ENCODE data around the gene SEC61A2. TPM values are rescaled to one million over a fixed set of nuclear protein-coding genes. Genes with fewer than 3 reads are reported as not detected.
"Not testable (repeated sequence)": the region's sequence is repeated elsewhere in the genome, so short reads cannot be mapped to it uniquely, and the experiment has no call there.

SEC61A2 gene
- total RNA-seq, 1 donor from 2014 or later = 18.6 TPM

DNA sequence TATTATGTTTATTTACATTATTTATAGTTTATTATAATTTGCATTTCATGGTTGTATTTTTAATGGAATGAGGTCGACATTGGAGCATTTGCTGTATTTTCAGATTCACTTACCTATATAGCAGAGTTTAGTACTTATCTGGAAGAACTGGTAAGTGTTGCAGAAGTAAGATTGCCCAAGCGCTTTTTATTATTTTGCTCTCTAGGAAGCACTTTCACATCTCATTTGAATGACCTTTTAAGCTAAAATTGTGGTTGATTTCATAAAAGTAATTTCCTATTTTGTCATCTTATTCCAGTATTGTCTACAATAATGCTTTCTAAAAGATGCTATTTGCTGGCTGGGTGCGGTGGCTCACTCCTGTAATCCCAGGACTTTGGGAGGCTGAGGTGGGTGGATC is 28.6 kb downstream of the SEC61A2 start:
- DNase-seq (ENCODE audit: low read depth) = no peak

DNA sequence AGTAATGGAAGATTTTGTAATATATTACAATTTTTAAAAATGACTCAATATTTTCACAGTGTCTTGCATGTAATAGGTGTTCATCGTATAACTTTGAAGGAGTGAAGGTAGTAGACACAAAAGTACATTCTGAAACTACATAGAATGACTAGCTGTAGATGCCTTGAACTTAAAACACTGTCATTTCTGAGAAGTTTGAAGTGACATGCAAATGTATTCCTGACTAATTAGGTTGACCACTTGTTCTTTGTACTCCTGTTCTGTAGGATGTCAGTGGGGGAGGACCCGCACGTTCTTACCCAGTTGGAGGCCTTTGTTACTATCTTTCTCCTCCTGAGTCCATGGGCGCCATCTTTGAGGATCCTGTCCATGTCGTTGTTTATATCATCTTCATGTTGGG is 31.2 kb downstream of the SEC61A2 start:
- no peak for DNase-seq (ENCODE audit: low read depth)

DNA sequence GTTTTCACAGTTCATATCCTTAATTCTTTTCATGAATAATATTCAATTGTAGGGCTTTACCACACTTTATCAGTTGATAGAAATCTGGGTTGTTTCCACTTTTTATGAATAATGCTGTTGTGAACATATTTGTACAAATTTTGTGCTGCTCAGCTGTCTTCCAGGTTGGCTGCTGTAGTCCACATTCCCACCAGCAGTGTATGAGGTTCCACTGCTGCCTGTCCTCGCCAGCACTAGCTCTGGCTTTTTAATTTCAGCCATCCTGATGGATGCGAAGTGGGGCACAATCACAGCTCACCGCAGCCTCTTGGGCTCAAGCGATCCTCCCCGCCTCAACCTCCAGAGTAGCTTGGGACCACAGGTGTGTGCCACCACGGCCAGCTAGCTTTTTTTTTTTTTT is 33.5 kb downstream of the SEC61A2 start:
- no peak for DNase-seq (ENCODE audit: low read depth)

DNA sequence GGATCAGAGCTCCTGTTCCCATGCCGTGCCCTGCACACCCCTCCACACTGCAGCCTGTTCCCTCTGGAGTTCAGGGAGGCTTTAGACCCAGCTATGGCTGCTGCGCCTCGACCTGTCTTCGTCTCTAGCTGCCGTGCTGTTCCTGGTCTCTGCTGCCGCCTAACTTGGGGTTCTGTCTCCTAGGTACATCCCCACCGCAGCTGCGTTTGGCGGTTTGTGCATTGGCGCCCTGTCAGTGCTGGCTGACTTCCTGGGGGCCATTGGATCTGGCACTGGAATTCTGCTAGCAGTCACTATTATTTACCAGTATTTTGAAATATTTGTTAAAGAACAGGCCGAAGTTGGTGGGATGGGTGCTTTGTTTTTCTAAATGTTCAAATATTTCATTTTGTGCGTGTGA is 34.6 kb downstream of the SEC61A2 start:
- no peak for DNase-seq (ENCODE audit: low read depth)

DNA sequence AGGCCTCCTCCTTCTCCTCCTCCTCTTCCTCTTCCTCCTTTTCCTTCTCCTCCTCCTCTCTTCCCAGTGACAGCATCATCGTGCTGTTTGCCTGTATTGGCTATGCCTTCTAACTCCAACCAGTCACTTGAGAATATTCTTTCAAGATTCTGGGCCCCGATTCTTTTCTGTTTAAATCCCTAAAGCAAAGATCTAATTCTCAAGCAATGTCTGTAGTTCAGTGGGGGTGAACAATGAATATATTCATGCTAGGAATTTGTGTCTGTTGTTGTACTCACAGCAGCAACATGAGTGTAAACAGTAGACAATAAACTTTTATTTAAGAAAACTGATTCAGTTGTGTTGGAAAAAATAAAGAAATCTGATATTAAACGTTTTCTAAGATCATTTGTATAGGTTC is 35.6 kb downstream of the SEC61A2 start:
- DNase-seq (ENCODE audit: low read depth) = no peak

DNA sequence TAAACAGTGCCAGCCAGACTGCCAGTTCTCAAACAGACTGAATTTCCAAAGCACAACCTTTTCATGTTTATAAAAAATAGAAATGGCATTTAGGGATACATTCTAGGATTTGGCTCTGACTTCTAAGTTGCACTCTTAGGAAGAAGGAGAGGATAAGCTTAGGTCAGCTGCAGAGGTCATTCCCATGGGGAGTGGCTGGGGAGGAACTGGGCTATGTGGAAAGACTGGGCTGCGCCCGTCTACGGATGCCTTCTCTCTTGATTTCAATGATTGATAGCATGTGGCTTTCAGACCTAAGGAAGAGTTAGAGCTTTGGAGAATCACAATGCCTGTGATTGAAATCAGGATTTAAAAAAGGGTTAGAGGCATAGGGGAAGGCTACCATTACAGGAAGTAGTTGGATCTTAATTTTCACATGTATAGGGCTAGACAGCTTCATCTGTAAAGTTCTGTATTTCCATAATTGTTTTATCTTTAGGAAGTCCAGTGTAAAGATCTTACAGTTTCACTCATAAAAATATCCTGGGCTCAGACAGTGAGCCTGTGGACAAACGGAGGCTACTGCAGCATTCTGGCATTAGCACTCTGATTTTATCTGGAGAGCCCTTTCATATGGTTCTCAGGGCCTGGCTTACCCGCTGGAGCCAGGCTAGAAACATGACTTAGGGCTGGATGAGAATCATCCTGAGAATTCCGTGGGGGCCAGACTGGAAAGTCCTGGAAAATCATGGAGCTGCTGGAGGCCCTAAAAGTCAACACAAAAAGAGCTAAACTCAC is 36.7 kb downstream of the SEC61A2 start:
- no peak for DNase-seq (ENCODE audit: low read depth)

DNA sequence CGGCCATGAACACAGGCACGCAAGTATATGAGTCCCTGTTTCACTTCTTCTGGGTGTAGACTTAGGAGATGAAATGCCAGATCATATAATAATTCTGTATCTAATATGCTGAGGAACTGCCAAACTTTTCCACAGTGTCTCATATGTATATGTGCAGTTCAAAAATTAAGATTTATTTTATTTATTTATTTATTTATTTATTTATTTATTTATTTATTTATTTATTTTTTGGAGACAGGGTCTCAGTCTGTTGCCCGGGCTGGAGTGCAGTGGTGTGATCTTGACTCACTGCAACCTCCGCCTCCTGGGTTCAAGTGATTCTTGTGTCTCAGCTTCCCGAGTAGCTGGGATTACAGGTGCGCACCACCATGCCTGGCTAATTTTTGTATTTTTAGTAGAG is 42.0 kb downstream of the SEC61A2 start:
- not testable (repeated sequence) for DNase-seq (ENCODE audit: low read depth)

DNA sequence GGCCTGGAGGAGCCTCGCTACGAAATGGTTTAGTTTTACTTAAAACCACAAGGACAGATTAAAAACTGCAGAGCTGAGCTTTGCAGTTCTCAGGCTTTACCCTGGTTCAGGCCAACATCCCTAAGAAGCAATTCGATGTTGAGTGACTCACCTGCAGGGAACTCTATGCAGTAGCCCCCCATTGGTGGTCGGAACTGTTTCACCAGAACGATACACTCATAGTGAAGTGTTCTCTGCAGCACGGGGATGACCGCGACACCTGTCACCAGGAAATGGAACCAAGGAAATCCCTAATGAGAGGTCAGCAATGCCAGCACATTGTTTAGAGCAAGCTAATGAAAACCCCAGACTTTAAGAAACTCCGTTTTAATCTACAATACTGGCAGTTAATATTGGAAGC is 48.2 kb downstream of the SEC61A2 start:
- peak; percentile 39 for DNase-seq (ENCODE audit: low read depth)

DNA sequence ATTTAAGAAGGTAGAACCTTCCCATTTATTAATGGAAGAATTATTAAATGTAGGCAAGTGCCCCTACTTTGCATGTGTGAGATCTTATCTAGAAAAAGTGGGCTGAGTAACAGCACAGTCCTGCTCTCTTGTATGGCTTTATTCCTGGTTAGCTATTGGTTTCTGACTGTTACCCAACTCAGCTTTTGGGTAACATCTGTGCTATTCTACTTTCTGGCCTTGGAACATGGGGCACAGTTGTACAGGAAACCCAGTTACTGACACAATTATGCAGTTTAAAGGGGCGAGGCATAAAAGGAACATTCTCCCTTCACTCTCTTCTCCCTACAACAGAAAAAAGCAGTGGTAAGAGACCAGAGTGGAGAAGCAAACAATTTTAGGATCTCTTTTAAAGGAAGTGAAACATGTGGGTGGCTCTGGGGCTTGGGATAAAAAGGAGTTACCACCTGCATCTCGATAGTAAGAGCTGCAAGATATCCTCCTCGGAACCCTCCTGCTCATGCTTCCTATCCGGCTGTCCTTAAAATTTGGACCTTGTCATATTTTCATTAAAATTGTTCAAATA is 50.2 kb downstream of the SEC61A2 start:
- no peak for DNase-seq (ENCODE audit: low read depth)

DNA sequence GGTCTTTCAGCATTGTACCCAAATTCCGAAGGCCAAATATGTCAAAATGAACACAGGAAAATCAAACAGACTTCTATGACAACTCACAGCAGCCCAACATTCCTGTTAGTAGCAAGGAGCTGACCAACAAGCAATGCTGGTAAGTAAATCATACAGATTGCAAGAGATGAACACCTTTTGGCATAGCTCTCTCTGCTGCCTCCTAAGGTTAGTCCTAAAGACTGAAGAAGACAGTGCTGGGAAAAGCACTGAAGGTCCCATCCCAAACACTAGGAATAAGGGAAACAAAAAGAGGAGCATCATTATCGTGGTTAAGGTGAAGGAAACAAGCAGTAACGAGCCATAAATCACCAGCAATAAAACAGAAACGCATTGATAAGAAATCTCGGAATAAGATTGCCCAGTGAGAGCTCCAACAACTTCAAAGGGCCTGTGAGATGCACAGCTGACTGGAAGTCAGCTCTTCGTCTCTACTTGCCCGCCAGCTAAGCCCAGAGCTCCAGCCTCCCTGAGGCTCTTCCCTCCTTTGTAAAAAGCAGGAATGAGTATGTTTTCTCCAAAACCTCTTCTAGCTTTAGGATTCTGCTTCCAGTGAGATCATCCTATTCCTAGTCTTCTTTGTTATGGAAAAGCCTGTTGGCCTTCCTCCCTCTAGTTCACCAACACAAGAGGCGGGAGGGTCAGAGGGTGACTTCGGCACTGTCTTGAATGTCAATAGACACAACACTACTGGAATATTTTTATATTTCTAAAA is 50.9 kb downstream of the SEC61A2 start:
- DNase-seq (ENCODE audit: low read depth) = no peak

DNA sequence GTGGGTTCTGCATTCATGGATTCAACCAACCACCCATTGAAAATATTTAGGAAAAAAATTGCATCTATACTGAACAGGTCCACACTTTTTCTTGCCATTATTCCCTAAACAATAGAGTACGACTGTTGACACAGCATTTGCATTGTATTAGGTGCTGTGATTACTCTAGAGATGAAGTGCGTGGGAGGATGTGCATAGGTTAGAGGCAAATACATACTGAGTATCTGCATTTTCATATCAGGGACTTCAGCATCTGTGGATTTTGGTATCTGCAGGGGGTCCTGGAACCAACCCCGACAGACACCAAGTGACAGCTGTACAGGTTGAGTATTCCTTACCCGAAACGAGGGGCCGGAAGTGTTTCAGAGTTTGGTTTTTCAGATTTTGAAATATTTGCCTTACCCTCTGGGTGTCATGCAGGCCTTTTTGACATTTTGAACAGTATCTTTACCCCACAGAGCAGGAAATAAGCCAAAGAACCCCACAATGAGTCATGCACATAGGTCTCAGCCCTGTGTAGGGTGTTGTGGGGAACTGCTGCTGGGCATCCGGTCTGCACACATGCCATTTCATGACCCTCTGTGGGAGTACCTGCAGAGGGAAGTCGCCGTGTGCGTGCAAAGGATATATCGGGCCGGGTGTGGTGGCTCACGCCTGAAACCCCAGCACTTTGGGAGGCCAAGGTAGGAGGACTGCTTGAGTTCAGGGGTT is 51.7 kb downstream of the SEC61A2 start:
- DNase-seq (ENCODE audit: low read depth) = no peak

DNA sequence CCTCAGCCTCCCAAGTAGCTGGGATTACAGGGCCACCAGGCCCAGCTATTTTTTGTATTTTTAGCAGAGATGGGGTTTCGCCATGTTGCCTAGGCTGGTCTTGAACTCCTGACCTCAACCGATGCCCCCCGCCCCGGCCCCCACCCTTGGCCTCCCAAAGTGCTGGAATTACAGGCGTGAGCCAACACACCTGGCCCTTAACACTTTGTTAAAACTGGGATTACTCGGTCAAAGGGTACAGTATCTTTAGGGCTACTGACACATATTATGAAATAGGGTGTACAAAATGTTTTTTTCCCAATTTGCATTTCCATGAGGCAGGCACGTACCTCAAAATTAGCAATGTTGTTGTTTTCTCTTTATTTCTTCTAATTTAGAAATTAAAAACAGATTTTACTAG is 54.7 kb downstream of the SEC61A2 start:
- DNase-seq (ENCODE audit: low read depth) = no peak

DNA sequence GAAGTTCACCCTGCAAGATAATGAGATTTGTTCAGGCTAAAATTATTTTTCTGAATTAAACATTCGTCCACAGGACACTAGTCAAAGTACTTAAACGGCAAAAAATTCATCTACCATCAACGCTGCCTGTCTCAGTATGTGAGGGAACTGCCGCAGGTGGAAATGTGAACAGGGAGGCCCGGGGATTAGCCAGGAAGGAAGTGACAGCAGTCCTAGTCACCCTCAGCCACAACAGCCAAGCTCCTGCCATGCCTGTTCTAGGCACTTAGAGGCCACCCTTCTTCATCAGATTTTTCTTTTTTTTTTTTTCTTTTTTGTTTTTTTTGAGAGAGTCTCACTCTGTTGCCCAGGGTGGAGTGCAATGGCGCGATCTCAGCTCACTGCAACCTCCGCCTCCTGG is 56.8 kb downstream of the SEC61A2 start:
- DNase-seq (ENCODE audit: low read depth) = no peak

DNA sequence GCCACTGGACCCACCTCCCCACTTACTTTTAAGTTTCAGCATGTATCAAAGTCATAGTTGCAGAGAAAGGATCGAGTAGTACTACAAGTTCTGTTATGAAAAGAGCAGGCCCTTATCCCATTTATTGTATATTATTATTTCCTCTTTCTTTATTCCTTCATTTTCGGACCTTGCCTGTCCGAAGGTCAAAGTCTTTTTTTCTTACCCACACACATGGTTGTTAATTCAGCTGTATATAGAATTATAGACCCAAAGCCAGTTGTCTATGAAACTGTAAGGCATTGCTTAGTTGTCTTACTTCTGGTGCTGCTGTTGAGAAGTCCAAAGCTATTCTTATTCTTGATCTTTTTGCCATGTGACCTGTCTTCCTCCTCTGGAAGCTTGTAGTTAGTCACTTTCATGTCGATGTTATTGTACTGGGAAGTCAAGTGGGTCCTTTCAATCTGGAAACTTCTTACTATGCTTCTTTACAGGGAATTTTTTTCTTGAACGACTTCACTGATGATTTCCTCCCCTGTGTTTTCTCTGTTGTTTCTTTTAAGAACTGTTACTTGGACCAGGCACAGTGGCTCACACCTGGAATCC is 57.9 kb downstream of the SEC61A2 start:
- no peak for DNase-seq (ENCODE audit: low read depth)

DNA sequence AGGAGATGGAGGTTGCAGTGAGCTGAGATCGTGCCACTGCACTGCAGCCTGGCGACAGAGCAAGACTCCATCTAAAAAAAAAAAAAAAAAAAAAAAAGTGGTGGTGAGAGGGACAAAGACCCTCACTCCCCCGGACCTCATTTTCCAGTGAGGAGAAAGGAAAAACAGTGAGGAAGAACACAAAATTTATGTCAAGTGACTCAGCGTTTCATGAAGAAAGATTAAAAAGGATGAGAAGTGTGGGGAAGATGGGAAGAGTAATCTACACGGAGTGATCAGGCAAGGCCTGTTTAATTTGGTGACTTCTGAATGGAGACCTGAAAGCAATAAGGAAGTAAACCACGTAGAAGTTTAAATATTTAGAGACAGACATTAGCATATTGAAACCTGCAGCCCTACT is 59.2 kb downstream of the SEC61A2 start:
- no peak for DNase-seq (ENCODE audit: low read depth)

DNA sequence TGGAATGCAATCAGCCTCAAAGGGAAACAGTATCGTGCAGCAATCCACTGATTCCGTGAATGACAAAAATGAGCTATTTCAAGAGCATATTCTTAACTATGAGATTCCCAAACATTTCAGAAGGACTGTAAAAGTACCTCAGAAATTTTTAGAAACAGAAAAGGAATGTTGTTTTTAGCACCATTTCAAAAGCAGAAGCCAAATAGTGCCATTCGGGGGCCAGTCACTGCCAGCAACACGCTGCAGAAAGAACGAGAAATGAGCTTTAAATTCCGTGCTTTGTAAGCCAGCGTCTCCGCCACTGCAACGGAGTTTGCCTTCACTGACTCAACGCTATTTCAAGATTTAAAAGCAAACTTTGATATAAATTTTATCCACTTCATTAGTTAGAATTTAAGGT is 59.9 kb downstream of the SEC61A2 start:
- no peak for DNase-seq (ENCODE audit: low read depth)

DNA sequence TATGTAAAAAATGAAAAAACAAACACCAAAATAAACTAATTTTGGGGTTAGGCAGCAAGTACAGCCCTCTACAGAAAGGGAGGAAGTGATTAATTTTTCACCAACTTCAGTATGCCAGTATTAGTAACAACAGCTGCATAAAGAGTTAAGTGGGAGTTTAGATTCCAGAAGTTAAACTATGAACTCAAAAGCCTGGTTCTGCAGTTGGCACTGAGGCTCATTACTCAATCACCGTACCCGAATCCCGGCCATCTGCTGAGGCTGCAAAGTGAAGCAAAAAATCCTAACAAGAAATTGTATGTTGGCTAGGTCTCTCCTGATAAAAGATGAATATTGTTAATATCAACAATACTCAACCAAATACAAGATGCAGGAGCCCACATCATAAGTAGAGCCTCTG is 62.2 kb downstream of the SEC61A2 start:
- peak; percentile 70 for DNase-seq (ENCODE audit: low read depth)

DNA sequence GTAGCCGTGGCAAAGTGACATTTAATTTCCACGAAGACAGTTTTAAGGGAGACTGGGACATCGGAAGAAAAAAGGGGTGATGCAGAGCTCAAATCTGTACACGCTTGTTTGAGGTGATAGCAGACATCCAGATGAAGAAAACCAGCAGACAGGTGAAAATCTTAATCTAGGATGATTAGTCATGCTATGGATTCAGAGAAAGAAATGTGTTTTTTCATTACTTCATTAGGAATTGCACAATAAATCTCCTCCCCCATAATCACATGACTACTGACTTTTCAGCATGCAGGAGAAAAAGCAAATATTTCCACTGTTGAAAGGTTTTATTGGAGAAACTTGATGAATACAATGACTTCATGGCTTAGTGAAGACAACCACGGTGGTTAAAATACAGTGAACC is 63.7 kb downstream of the SEC61A2 start:
- DNase-seq (ENCODE audit: low read depth) = no peak

DNA sequence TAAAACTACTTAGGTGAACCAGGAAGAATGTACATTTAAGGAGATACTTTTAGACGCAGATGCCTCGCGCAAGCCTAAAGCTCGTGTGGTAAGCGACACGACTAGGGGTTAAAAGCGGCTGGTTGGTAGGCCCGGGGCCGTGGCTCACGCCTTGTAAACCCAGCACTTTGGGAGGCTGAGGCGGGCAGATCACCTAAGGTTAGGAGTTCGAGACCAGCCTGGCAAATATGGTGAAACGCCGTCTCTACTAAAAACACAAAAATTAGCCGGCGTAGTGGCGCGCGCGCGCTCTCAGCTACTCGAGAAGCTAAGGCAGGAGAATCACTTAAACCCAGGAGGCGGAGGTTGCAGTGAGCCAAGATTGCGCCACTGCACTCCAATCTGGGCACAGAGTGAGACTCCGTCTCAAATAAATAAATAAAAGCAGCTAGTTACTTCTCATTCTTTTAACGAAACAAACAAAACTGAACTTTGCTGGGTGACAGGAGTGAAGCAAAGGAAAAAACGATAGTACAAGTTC is 65.3 kb downstream of the SEC61A2 start:
- peak; percentile 32 for DNase-seq (ENCODE audit: low read depth)

DNA sequence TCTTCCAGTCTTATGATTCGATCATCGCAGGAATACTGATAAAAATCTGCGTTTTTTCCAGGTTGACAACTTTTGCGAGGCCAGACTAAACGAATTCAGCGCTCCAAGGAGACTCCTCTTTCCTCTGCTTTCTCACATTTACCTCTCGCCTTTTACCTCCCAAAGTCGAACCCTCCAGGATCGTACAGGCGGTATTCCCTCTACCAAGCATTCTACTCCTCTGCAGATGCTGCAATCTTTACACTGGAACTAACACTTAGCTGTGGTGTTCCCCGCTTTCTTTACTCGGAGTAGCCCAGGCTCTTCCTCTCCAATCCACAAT is 65.8 kb downstream of the SEC61A2 start:
- no peak for DNase-seq (ENCODE audit: low read depth)
